Epidermal melanocyte (primary cell): ENCODE data around the gene TPPP.
"Not testable (repeated sequence)": the region's sequence is repeated elsewhere in the genome, so short reads cannot be mapped to it uniquely, and the experiment has no call there.

Source experiments
- DNase-seq: peaks from one replicate; pipeline ENCODE4 v3.0.0; 2011; ENCODE audit warnings: low spot score; ENCODE audit not compliant: insufficient read length

The TPPP gene

GRCh38 chr5:694042-694431 lies 885 bp upstream of the TPPP start:
- DNase-seq = not testable (repeated sequence)

GRCh38 chr5:692529-693041 lies 567 bp downstream of the TPPP start:
- peak; percentile 10 for DNase-seq

DNA sequence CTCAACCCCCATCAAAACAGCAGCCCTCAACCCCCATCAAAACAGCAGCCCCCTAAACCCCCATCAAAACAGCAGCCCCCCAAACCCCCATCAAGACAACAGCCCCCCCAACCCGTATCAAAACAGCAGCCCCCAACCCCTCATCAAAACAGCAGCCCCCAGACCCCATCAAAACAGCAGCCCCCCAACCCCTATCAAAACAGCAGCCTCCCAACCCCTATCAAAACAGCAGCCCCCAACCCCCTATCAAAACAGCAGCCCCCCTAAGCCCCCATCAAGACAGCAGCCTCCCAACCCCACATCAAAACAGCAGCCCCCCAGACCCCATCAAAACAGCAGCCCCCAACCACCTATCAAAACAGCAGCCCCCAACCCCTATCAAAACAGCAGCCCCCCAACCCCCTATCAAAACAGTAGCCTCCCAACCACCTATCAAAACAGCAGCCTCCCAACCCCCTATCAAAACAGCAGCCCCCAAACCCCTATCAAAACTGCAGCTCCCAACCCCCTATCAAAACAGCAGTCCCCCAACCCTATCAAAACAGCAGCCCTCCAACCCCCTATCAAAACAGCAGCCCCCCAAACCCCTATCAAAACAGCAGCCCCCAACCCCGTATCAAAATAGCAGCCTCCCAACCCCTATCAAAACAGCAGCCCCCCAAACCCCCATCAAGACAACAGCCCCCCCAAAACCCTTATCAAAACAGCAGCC lies 1.2 kb downstream of the TPPP start:
- no peak for DNase-seq

GRCh38 chr5:691049-691448 lies 2.1 kb downstream of the TPPP start:
- not testable (repeated sequence) for DNase-seq

- not testable (repeated sequence) for DNase-seq
Measured at GRCh38 chr5:690293-690692, 2.9 kb downstream of the TPPP start.

DNA sequence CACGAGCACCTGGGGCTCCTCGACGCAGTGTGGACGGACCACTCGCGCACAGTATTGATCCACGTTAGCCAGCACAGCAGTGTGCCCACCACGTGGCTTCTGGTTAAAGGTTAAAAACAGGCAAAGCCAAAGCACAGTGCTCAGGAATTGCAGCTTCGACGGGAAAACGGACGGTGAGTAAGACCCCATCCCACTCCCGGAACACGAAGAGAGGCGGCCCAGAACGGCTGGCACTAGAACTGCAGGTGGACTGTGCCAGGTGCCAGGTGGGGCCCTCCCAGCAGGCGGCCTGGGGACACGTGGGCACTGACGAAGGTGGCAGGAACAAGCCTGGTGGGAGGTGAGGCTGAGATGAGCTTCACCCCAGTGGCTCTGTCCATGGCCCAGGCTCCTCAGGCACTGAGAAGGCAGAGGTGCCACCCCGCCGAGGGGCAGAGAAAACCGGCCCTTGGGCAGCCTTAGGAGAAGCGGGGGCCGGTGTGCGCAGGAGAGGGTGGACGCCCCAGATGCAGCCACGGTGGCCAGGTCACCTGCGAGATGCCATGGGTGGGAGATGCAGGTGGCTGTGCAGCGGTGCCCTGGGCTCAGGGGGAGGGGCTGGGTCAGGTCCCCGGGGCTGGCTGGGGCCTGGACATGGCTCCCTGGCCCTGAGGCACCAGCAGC lies 4.7 kb downstream of the TPPP start:
- DNase-seq = not testable (repeated sequence)

- not testable (repeated sequence) for DNase-seq
Measured at GRCh38 chr5:686936-687335, 6.2 kb downstream of the TPPP start.

DNA sequence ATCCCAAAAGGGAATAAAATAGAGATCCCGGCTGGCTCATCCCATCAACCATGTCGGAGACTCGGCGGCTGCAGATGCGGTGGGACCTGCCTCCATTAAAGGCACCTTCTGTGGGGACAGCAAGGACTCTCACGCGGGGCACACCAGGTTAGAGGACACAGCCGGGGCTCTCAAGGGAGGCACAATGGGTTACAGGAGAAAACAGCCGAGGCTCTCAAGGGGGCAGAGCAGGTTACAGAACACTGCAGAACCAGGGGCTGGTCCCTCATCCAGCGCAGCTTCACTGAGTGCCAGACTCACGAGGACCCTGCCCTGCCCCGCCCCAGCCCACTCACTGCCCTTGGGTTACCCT lies 7.0 kb downstream of the TPPP start:
- not testable (repeated sequence) for DNase-seq

GRCh38 chr5:685262-686171 lies 7.6 kb downstream of the TPPP start:
- DNase-seq = no peak

- DNase-seq = no peak
Measured at GRCh38 chr5:684751-685216, 8.4 kb downstream of the TPPP start.

GRCh38 chr5:683551-684481 lies 9.3 kb downstream of the TPPP start:
- no peak for DNase-seq

DNA sequence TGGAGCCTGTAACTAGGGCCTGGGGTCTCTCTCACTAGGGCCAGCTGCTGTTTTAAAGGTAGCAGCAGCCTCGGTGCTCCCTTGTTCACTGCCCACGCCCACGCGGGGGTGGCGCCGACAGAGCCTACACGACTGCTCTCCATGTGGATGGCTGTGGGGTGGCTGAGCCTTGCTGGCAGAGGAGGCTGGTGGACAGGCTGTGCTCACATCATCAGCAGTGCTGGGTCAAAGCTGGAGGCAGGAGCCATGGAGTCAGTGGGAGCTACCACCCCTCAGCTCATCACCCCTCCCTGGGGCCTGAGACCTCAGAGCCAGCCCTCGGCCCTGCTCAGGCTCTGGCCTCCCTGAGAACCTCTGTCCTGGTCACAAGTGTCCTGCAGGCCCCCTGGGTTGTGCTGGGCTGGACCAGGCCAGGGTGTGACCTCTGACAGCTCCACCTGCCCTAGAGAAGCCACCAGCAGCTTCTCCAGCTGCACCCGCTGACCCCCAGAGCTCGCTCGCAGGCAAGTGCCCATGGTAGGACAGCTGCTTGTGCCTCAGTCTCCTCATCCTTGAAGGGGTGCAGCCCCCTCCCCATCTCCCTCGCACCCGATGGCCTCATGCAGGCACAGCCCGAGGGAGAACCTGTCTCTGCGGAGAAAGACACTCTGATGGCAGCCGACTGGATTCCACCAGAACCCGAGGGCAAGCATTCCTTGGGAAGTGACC lies 10.3 kb downstream of the TPPP start:
- not testable (repeated sequence) for DNase-seq

DNA sequence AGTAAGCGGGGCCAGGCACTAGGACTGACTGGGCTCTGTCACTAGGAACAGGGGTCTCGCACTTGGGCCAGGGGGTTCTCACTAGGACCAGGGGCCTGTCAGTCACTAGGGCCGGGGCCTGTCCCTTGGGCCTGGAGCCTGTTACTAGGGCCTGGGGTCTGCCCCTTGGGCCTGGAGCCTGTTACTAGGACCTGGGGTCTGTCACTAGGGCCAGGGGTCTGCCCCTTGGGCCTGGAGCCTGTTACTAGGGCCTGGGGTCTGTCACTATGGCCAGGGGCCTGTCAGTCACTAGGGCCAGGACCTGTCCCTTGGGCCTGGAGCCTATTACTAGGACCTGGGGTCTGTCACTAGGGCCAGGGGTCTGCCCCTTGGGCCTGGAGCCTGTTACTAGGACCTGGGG lies 10.9 kb downstream of the TPPP start:
- not testable (repeated sequence) for DNase-seq

- DNase-seq = not testable (repeated sequence)
Measured at GRCh38 chr5:681317-682191, 11.6 kb downstream of the TPPP start.

- not testable (repeated sequence) for DNase-seq
Measured at GRCh38 chr5:680836-681235, 12.3 kb downstream of the TPPP start.

- DNase-seq = not testable (repeated sequence)
Measured at GRCh38 chr5:680118-680795, 12.9 kb downstream of the TPPP start.

DNA sequence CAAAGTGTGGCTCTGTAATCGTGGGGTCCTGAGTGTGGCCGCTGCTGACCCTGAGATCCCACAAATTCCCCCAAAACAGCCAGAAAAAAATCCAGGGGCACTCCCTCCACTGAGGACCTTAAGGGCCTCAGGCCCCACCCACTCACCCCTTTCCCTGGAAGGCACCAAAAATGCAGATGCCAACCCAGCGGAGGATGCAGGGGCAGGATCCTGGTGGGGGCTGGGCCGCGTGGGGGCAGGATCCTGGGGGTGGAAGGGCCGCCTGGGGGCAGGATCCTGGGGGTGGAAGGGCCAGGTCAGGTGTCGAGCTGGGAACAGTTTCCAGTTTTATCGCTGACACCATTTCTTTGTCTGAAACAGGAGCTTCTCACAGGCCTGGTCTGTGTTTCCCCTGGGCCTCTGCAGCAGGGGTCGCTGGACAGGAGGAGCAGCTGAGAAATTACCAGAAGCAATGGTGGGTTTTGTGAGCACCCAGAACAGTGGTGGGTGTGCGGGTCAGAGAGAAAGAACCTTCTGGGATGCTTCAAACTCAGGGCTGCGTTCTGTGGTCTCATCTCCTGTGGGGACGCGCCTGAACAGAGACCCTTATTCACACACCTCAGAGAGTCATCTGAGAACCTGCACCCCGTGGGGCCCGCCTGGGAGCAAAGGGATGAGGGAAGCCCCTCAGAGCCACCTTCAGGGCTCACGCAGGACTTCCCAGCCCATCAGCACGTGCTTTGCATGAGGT lies 13.8 kb downstream of the TPPP start:
- DNase-seq = not testable (repeated sequence)

DNA sequence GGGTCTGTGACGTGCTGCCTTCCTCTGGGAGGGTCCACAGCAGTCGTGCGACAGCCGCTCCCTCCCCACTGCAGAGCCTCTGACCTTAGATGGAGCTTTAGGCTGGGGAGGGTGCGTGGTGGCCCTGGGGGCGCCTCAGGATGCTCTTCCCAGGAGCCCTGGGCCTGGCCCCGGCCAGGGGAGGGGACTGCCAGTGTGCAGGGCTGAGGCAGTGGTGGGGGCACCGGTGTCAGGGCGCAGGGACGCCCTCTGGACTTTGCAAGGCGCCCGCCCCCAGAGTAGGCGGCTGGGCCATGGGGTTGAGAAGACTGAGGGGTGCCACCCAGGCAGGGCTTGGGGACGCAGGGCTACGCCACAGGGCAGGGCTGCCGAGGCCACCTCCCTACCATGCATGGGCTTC lies 14.6 kb downstream of the TPPP start:
- not testable (repeated sequence) for DNase-seq
